Measurements from ENCODE around the gene TMEM238L.
A peak's percentile ranks its signal among the peaks of the same experiment; 100 is the strongest.

The TMEM238L gene

DNA sequence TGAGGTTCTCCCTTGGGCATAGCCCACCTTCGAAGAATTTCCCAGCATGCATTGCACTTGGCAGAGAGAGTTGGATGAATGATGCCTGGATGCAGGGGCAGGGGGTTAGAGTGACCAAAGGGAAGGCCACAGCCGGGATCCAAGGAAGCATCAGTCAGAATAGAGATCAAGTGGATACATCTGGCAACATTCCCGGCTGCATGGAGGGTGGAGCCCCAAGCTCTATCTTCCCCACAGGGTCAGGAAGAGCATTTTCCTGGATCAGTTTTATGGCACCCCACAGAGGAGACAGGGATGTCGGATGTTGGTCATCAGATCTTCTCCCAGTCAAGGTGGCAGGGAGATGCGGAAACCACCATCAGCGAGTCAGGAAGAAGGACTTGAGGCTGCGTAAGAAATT lies 21.0 kb upstream of the TMEM238L start:
- H3K27me3 ChIP-seq (ENCODE audit: control insufficient read depth, insufficient read depth, low read length), result no peaks in the 10 kb centered on the region
- peaks cover 9% of the 10 kb centered on the region for H3K4me1 ChIP-seq (ENCODE audit: control insufficient read depth, insufficient read depth, low read length)
- H3K9ac ChIP-seq (ENCODE audit: low read length), result no peak overlapping the region
- no peak overlapping the region for H3K4me3 ChIP-seq (ENCODE audit: low read length)
- no peaks in the 10 kb centered on the region for H3K36me3 ChIP-seq (ENCODE audit: control insufficient read depth, insufficient read depth, low read length)
- no peaks in the 10 kb centered on the region for H3K9me3 ChIP-seq (ENCODE audit: control insufficient read depth, low read length)

DNA sequence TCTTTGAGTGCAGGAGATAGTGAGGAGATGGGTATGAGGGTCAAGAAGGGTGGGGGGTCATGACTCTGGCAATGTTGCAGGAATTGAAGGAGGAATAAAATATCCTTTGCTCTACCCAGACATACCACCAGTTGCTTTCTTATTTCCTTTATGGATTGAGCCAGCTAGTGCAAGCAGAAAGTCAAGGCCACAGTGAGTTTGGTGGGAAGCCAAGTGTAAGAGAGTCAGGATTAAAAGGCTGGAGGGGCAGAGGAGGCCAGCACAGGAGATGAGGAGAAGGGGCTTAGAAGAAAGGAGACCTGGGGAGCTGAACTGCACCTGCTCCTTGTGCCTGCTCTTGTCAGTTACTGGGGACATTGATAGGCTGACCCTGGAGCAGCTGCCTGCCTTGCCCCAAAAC lies 17.9 kb upstream of the TMEM238L start:
- Histone ChIP-seq H3K4me3 (ENCODE audit: low read length) (no peak overlapping the region), H3K9ac (ENCODE audit: low read length) (no peak overlapping the region), H3K27me3 (ENCODE audit: control insufficient read depth, insufficient read depth, low read length) (no peaks in the 10 kb centered on the region), H3K4me1 (ENCODE audit: control insufficient read depth, insufficient read depth, low read length) (no peaks in the 10 kb centered on the region), H3K9me3 (ENCODE audit: control insufficient read depth, low read length) (no peaks in the 10 kb centered on the region), H3K36me3 (ENCODE audit: control insufficient read depth, insufficient read depth, low read length) (no peaks in the 10 kb centered on the region)

- H3K36me3 ChIP-seq (ENCODE audit: control insufficient read depth, insufficient read depth, low read length), result no peaks in the 10 kb centered on the region
- H3K9me3 ChIP-seq (ENCODE audit: control insufficient read depth, low read length), result no peaks in the 10 kb centered on the region
- no peaks in the 10 kb centered on the region for H3K4me1 ChIP-seq (ENCODE audit: control insufficient read depth, insufficient read depth, low read length)
- no peak overlapping the region for H3K4me3 ChIP-seq (ENCODE audit: low read length)
- no peak overlapping the region for H3K9ac ChIP-seq (ENCODE audit: low read length)
- H3K27me3 ChIP-seq (ENCODE audit: control insufficient read depth, insufficient read depth, low read length), result no peaks in the 10 kb centered on the region
Measured at GRCh38 chr17:10821054-10821453, 17.2 kb upstream of the TMEM238L start.

GRCh38 chr17:10815319-10815718 lies 11.4 kb upstream of the TMEM238L start:
- Histone ChIP-seq H3K36me3 (ENCODE audit: control insufficient read depth, insufficient read depth, low read length) (no peaks in the 10 kb centered on the region), H3K9me3 (ENCODE audit: control insufficient read depth, low read length) (no peaks in the 10 kb centered on the region), H3K4me3 (ENCODE audit: low read length) (no peak overlapping the region), H3K9ac (ENCODE audit: low read length) (no peak overlapping the region), H3K4me1 (ENCODE audit: control insufficient read depth, insufficient read depth, low read length) (peaks cover 33% of the 10 kb centered on the region), H3K27me3 (ENCODE audit: control insufficient read depth, insufficient read depth, low read length) (no peaks in the 10 kb centered on the region)

- H3K9me3 ChIP-seq (ENCODE audit: control insufficient read depth, low read length), result no peaks in the 10 kb centered on the region
- peaks cover 41% of the 10 kb centered on the region for H3K4me1 ChIP-seq (ENCODE audit: control insufficient read depth, insufficient read depth, low read length)
- H3K4me3 ChIP-seq (ENCODE audit: low read length), result no peak overlapping the region
- no peak overlapping the region for H3K9ac ChIP-seq (ENCODE audit: low read length)
- H3K27me3 ChIP-seq (ENCODE audit: control insufficient read depth, insufficient read depth, low read length), result no peaks in the 10 kb centered on the region
- H3K36me3 ChIP-seq (ENCODE audit: control insufficient read depth, insufficient read depth, low read length), result no peaks in the 10 kb centered on the region
Measured at GRCh38 chr17:10814075-10814474, 10.2 kb upstream of the TMEM238L start.

- H3K4me3 ChIP-seq (ENCODE audit: low read length), result no peak overlapping the region
- H3K9me3 ChIP-seq (ENCODE audit: control insufficient read depth, low read length), result no peaks in the 10 kb centered on the region
- H3K36me3 ChIP-seq (ENCODE audit: control insufficient read depth, insufficient read depth, low read length), result no peaks in the 10 kb centered on the region
- H3K4me1 ChIP-seq (ENCODE audit: control insufficient read depth, insufficient read depth, low read length), result peaks cover 45% of the 10 kb centered on the region
- no peaks in the 10 kb centered on the region for H3K27me3 ChIP-seq (ENCODE audit: control insufficient read depth, insufficient read depth, low read length)
- peak overlapping the region; percentile 16 for H3K9ac ChIP-seq (ENCODE audit: low read length)
Measured at GRCh38 chr17:10812674-10813073, 8.8 kb upstream of the TMEM238L start.

DNA sequence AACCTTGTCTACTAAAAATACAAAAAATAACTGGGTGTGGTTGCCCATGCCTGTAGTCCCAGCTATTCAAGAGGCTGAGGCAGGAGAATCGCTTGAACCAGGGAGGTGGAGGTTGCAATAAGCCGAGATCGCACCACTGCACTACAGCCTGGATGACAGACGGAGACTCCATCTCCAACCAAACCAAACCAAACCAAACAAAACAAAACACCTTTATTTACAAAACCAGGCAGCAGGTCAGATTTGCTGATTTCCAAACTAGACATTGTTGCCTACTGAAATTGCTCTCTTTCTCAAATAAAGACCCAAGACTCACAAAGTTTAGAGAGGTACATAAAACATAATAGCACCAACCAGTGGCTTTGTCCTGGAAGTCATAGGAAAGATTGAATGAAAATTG lies 5.7 kb upstream of the TMEM238L start:
- Histone ChIP-seq H3K36me3 (ENCODE audit: control insufficient read depth, insufficient read depth, low read length) (no peaks in the 10 kb centered on the region), H3K9ac (ENCODE audit: low read length) (no peak overlapping the region), H3K4me1 (ENCODE audit: control insufficient read depth, insufficient read depth, low read length) (peaks cover 63% of the 10 kb centered on the region)

GRCh38 chr17:10807704-10808128 lies 3.8 kb upstream of the TMEM238L start:
- peaks cover 50% of the 10 kb centered on the region for H3K4me1 ChIP-seq (ENCODE audit: control insufficient read depth, insufficient read depth, low read length)
- no peaks in the 10 kb centered on the region for H3K9me3 ChIP-seq (ENCODE audit: control insufficient read depth, low read length)
- H3K36me3 ChIP-seq (ENCODE audit: control insufficient read depth, insufficient read depth, low read length), result no peaks in the 10 kb centered on the region
- no peak overlapping the region for H3K4me3 ChIP-seq (ENCODE audit: low read length)
- H3K27me3 ChIP-seq (ENCODE audit: control insufficient read depth, insufficient read depth, low read length), result no peaks in the 10 kb centered on the region
- no peak overlapping the region for H3K9ac ChIP-seq (ENCODE audit: low read length)

More for the DNA sequence above, 5.7 kb upstream of the TMEM238L start:
- Histone ChIP-seq H3K4me3 (ENCODE audit: low read length) (no peak overlapping the region), H3K9me3 (ENCODE audit: control insufficient read depth, low read length) (no peaks in the 10 kb centered on the region), H3K27me3 (ENCODE audit: control insufficient read depth, insufficient read depth, low read length) (no peaks in the 10 kb centered on the region)

DNA sequence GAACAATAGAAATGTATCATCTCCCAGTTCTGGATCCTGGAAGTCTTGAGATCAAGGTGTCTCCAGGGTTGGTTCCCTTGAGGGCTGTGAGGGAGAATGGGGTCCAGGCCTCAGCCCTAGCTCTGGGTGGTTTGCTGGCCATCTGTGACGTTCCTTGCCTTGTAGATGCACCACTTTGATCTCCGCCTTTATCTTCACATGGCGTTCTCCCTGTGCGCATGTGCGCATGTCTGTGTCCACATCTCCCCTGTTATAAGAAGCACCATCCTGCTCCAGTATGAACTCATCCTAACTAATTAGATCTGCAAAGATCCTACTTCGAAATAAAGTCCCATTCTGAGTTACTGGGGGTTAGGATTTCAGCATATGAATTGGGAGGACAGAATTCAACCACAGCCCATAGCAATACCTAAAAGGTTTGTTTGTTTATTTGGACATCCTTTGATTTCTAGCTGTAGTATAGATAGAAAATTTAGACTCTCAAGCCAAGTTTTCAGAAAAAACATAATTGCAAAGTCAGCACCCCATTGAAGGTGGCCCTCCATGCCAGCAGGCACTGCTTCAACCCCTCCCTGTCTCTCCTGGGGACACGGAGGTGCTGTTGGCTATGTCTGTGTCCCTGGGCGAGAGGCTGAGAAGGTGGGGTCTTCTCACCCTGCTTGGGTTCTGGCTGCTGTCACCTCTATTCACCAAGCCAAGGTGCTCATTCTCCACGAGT lies 2.8 kb upstream of the TMEM238L start:
- H3K27me3 ChIP-seq (ENCODE audit: control insufficient read depth, insufficient read depth, low read length), result no peaks in the 10 kb centered on the region
- H3K9ac ChIP-seq (ENCODE audit: low read length), result no peak overlapping the region
- H3K9me3 ChIP-seq (ENCODE audit: control insufficient read depth, low read length), result no peaks in the 10 kb centered on the region
- no peak overlapping the region for H3K4me3 ChIP-seq (ENCODE audit: low read length)
- H3K4me1 ChIP-seq (ENCODE audit: control insufficient read depth, insufficient read depth, low read length), result peaks cover 45% of the 10 kb centered on the region
- no peaks in the 10 kb centered on the region for H3K36me3 ChIP-seq (ENCODE audit: control insufficient read depth, insufficient read depth, low read length)

- Histone ChIP-seq H3K4me1 (ENCODE audit: control insufficient read depth, insufficient read depth, low read length) (peaks cover 50% of the 10 kb centered on the region), H3K9me3 (ENCODE audit: control insufficient read depth, low read length) (no peaks in the 10 kb centered on the region), H3K4me3 (ENCODE audit: low read length) (no peak overlapping the region), H3K27me3 (ENCODE audit: control insufficient read depth, insufficient read depth, low read length) (no peaks in the 10 kb centered on the region), H3K9ac (ENCODE audit: low read length) (no peak overlapping the region), H3K36me3 (ENCODE audit: control insufficient read depth, insufficient read depth, low read length) (no peaks in the 10 kb centered on the region)
Measured at GRCh38 chr17:10805911-10806310, 2.0 kb upstream of the TMEM238L start.

DNA sequence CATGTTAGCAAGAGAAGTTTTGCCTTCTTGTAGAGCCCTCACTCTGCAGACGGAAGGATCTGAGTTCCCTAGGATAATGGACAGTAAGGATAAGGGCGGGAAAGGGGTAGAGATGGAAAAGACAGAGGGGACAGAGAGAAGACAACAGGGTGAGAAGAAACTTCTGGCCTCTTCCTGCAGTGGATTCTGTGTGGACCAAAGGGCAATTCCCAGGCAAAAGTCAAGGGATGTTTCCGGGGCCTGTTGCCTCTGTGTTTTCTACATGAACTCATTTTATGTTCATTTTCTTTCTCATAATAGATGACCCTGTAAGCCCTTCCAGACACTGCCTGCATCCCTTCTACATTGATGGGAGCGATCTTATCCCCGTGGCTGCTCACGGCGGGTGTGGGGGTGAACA lies 647 bp upstream of the TMEM238L start:
- no peaks in the 10 kb centered on the region for H3K36me3 ChIP-seq (ENCODE audit: control insufficient read depth, insufficient read depth, low read length)
- H3K4me3 ChIP-seq (ENCODE audit: low read length), result peak overlapping the region; percentile 87
- H3K9me3 ChIP-seq (ENCODE audit: control insufficient read depth, low read length), result no peaks in the 10 kb centered on the region
- H3K9ac ChIP-seq (ENCODE audit: low read length), result peak overlapping the region; percentile 91
- H3K4me1 ChIP-seq (ENCODE audit: control insufficient read depth, insufficient read depth, low read length), result peaks cover 53% of the 10 kb centered on the region
- H3K27me3 ChIP-seq (ENCODE audit: control insufficient read depth, insufficient read depth, low read length), result no peaks in the 10 kb centered on the region

DNA sequence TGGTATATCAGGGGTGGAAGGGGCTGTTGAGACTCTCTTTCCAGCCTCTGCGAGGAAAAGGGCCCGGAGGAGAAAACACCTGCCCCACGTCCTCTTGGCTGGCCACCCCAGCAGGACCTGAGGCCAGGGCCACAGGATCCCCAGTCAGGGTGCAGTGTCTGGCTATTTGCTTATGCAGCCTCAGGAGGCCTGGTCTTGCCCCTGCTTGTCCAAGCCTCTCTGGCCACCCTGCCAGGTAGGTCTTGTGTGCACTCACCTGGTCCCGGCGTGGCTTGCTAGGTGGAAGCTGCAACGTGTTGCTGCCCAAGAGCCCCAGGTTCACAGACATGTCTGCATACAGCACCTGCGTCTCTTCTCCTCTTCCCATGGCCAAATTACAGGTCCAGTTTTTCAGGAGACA lies 549 bp downstream of the TMEM238L start:
- H3K36me3 ChIP-seq (ENCODE audit: control insufficient read depth, insufficient read depth, low read length), result no peaks in the 10 kb centered on the region
- no peaks in the 10 kb centered on the region for H3K27me3 ChIP-seq (ENCODE audit: control insufficient read depth, insufficient read depth, low read length)
- peak overlapping the region; percentile 87 for H3K4me3 ChIP-seq (ENCODE audit: low read length)
- no peaks in the 10 kb centered on the region for H3K9me3 ChIP-seq (ENCODE audit: control insufficient read depth, low read length)
- peak overlapping the region; percentile 91 for H3K9ac ChIP-seq (ENCODE audit: low read length)
- peaks cover 60% of the 10 kb centered on the region for H3K4me1 ChIP-seq (ENCODE audit: control insufficient read depth, insufficient read depth, low read length)

Data from mucosa of stomach (tissue), 1 donor.